GM18951 (cell line): ENCODE measurements around the gene SEMA5A.

ENCODE experiments used
- POLR2A ChIP-seq: IDR thresholded peaks from 4 replicates; pipeline ENCODE4 v1.6.1; 2011; ENCODE audit warnings: mild to moderate bottlenecking; ENCODE audit not compliant: insufficient read length, insufficient read depth; ENCODE audit errors: extremely low read depth
- in situ Hi-C: fragments of 300-500 bp; cut with MboI; formaldehyde crosslinking; loops from one replicate; pipeline ENCODE4 v1.12.0; 2022; ENCODE audit warnings: low sequenced_read_pairs, mixed read lengths, inconsistent platforms; ENCODE audit not compliant: unreplicated experiment

The SEMA5A gene

DNA sequence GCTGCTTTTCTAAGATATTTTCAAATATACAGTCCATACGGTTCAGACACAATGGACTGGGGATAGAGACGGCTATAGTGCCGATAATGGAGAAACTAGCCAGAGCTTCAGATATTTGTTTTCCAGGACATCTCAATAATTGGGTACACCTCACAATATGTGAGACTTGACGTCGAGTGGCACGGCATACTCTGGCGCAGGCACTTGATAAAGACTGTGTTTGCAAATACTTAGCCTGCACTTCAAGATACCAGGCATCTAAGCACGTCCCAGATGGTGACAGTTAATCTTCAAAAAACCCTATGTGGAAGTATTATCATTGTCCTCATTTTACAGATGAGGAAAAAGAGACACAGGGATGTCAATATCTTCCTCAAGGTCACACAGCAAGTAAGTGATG lies 48.5 kb downstream of the SEMA5A start:
- in situ Hi-C loops: no loop called here
- TF ChIP-seq POLR2A: no peak

DNA sequence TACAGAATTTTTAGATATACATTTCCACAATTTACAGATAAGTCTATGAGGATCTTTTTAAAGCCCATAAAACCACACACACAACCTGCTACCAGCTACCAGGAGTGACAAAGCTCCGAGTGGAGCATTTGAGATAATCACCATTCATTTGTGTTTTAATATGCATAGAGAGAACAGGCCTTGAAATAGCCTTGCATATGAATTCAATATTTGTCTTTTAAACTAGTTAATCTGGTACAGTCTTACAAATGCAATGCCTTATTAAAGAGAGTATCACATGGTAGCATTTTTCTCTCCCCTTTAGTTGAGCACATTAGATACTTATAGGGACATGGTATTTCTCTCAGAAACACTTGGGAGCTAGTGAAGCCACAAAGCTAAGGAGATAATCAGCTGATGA lies 49.1 kb downstream of the SEMA5A start:
- in situ Hi-C loops: no loop called here
- no peak for TF ChIP-seq POLR2A

DNA sequence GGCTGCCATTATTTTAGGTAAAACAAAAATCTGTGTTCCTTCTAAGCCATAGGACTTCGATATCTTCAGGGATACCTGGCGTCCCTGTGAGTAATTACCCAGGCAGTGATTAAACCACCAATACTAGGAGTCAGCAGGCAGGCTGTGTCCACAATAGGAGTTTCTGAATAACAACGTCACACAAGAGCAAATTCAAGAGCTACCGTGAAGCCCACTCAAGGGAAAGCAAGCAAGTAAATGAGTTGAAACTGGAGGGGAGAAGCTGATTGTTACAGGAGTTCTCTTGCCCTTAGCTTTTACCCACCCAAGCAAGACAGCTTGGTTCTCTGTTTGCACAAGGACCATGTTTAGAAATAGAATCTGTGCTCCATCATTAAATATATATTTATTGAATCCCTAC lies 50.8 kb downstream of the SEMA5A start:
- no peak for TF ChIP-seq POLR2A
- in situ Hi-C loops: no loop called here

DNA sequence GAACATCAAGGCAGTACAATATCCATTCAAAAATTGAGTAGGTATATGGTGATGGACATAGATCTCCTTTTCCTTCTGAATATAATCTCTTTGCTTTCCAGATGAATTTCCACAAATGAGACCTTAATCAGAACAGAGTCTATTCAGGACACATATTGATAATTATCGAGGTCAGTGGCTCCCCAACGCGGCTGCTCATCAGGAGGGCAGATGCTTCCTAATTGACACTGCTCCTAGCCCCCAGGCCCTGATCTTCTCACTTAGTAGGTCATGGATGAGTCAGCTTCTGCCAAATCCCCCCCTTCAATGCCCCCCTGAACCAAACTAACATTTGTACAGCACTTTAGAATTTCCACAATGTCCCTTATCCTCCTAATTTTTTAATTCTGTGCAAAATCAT lies 51.6 kb downstream of the SEMA5A start:
- in situ Hi-C loops: no loop called here
- TF ChIP-seq POLR2A: no peak

DNA sequence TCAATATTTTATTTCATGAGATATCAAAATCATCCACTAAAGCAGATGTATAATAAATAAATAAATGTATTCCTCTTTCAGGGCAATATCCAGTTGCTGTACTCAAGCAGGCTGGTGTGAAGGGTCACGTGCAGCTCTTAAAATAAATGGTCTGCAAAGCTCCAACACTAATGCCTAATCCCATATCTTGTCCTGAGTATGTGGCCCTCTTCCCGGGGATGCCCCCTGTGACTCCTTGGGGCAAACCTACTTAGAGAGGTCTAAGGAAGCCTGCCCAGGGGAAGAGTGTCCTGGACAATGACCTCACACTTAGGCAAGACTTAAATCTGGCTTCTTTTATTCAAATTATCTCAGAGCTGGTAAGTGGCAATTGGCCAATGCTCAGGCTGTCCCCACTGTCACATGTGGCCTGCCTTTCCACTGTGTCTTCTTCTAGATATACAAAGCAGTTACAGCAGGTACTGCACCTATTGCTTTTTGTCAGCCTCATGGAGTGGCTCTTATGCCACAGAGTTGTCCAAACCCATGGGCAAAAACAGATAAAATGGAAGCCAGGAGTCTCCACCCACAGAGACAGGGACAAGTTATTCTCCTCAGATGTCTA lies 55.3 kb downstream of the SEMA5A start:
- no peak for TF ChIP-seq POLR2A

DNA sequence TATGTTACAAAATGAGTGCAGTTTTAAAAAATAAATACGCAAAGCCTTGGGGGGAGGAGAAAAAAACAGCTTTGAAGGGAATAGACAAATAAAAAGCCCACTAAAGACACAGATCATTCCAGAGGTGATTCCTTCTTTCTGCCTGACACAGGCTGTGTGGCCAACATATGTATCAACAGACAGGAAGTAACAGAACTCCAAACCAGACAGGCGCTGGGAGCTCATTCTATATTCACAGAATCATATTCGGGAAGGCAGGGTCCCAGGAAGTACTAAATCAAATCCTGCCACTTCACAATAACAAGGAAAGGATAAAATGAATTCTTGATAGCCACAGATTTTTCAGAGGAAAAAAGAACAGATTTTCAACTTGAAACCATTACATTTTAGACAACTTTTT lies 62.1 kb downstream of the SEMA5A start:
- in situ Hi-C loops: no loop called here

More for the DNA sequence above, 55.3 kb downstream of the SEMA5A start:
- in situ Hi-C loops: no loop called here

DNA sequence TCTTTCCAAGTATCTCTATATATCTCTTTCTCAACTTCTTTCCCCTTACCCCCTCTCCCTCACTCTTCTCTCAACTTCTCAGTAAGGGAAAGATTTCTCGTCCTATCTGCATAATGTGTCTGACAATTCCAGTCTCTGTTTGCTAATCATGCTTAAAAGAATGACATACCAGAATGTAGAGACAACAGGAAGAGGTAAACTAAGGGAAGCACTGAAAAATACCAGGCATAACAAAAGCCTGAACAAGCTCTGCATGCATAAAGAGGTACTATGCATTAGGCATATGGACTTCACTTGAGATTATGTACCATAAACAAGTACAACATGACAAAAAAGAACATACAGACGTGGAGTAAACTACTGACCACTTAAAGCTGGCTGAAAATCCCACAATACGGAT lies 62.6 kb downstream of the SEMA5A start:
- no peak for TF ChIP-seq POLR2A
- in situ Hi-C loops: no loop called here

More for the DNA sequence above, 62.1 kb downstream of the SEMA5A start:
- TF ChIP-seq POLR2A: no peak

DNA sequence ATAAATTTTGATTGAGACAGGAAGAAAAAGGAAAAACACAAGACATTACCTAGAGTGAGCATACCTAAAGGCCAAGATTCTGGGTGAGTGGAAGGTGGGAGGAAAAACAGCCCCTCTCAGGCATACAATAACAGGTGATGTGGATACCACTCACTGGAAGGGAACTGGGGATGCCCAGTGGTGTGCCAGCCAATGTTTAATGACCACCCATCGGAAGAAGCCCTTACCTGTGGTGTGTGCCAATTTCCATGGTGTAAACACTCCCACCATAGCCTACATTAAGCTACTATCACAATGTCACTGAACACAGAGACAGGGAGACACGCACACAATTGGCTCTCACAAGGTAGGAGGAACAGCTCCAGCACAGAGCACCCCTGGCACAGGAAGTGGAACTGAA lies 63.5 kb downstream of the SEMA5A start:
- in situ Hi-C loops: no loop called here
- TF ChIP-seq POLR2A: no peak

DNA sequence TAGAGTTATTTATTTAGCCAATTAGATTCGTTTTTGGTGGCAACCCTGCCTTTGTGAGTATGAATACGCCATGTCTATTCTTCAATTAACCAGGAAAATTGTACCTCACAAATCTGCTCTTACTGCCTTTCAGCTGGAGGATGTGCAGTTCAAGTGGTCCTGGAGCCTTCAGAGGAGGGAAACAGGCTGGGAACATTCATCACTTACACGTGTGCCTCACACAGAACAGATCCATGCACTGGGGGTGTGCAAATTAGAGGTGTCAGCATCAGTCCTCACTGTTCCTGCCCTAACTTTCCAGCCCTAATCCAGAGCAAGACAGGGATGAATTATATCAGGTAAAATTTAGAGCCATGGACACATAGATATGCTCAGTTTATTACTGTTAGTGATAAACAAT lies 65.4 kb downstream of the SEMA5A start:
- TF ChIP-seq POLR2A: no peak
- in situ Hi-C loops: no loop called here

DNA sequence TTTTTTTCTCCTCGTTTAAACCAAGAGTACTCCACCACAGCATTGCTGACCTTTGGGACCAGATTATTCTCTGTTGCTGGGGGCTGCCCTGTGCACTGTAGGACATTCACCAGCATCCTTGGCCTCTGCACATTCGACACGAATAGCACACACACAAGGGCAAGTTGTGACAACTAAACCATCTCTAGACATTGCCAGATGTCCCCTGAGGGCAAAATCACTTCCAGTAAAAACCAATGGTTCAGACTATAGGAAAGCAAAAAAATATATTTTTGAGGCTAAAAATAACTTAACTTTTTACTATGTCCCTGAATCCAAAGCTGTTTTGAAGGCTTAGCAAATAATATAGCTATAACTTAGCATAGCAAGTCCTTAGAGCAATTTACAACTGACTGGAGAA lies 65.9 kb downstream of the SEMA5A start:
- TF ChIP-seq POLR2A: no peak
- in situ Hi-C loops: no loop called here

DNA sequence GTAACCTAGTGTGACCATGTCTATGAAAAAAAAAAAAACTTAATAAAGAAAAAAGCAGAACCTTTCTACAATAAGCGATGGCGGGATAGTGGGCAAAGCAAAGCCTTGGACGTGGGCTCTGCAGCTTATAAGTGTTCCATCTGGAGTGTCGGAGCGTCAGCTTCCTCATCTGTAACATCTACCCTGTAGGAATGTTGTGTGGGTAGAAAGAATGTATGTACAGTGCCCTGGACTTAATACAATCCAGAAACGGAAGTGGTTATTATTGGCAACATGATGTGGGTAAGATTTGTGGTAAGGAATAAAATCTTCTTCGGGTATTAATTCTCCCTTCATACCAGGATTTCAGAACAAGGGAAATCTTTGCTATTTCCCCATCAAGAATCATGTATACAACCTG lies 66.5 kb downstream of the SEMA5A start:
- TF ChIP-seq POLR2A: no peak
- in situ Hi-C loops: no loop called here

DNA sequence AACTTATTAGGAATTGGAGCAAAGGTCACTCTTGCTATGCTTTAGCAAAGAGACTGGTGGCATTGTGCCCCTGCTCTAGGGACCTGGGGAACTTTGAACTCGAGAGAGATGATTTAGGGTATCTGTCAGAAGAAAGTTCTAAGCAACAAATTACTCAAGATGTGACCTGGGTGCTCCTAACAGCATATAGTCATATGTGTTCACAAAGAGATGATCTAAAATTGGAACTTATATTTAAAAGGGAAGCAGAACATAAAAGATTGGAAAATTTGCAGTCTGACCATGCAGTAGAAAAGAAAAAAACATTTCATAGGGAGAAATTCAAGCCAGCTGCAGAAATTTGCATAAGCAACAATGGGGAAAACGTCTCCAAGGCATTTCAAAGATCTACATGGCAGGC lies 68.3 kb downstream of the SEMA5A start:
- in situ Hi-C loops: no loop called here
- no peak for TF ChIP-seq POLR2A

DNA sequence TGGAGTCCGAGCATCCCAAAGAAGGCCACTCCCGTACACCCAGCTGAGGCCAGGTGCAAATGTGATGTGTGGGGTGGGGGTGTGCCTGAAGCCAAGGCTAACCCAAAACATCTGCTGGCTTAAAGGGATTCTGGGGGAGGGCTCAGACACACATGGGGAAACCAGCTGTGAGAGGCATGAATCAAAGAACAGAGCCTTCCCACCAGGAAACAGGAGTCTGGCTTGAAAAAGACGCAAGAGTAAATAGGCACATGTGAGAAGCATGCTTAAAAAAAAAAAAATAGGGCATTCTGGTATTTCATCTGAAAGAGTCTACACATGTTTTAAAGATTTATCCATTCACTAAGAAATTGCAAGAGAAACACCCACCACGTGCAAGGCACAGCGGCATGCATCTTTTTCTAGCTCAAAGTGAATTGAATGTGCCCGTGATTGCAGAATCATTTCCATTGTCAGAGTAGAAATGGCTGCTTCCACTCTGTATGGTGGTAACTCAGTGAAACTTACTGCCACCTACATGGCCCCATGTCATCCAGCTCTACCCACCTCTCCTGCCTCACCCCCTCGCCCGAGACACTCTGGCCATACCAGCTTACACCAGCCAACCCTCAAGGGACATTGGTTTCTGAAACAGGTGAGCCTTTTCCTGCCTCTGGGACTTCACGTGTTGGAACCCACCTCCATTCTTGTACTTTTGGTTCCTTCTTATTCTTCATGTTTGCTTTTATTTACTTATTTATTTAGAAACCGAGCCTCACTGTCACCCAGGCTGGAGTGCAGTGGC lies 71.5 kb downstream of the SEMA5A start:
- TF ChIP-seq POLR2A: no peak
- in situ Hi-C loops: no loop called here

DNA sequence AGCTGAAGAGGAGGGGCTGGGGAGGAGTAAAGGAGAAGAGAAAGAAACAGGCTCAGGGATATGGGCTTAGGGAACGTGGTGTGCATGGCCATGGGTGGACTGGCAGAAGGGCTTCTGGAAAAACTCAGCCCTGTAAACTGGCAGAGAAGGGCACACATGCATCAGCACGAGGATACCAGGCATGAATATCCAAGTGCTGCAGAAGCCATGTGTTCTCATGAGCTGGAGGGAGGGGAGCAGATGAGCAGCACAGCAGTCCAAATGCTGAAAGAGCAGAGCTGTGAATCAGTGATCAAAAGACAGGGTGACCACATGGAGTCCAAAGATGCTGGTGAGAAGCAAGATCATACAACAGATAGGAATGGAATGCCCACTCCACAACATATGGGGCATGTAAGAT lies 72.3 kb downstream of the SEMA5A start:
- TF ChIP-seq POLR2A: no peak
- in situ Hi-C loops: no loop called here

DNA sequence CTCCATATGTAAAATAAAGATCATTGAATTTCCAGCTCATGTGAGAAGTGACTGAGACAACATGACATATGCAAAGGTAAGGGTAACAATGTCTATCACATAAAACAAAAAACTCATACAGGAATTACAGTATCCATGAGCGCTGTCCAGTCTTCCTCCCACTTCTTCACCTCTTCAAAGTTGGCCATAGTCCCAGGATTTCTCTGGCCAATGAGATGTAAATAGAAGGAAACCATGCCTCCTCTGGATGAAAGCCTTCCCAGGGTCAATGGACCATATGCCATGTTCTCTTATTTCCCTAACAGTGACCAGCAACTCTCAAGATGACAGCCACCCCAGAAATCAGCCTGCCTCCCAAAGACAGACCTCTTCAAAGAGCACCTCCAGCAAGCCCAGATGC lies 75.5 kb downstream of the SEMA5A start:
- no peak for TF ChIP-seq POLR2A
- in situ Hi-C loops: no loop called here

DNA sequence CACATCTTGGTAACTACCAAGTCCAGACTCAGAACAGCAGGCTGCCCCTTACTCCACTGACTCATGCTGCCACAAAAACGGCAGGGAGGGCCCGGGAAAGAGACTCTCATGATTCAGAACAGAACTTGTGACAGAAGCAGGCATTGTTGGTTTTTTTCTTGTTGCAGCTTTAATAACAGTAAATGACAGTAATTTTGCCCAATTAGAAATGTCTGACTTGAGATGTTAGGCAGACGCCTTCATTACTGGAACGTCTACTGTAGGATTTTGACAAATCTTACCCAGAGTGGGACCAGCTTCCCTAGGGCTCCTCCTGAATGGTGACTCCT lies 77.9 kb downstream of the SEMA5A start:
- no peak for TF ChIP-seq POLR2A
- in situ Hi-C loops: no loop called here
